HCT116 (cell line): Measurements from ENCODE around the gene CAMSAP3.

Experiments used
- ATF3 ChIP-seq: IDR thresholded peaks from 2 replicates; pipeline ENCODE4 v1.6.1; 2012
- CEBPB ChIP-seq: IDR thresholded peaks from 2 replicates; pipeline ENCODE4 v1.6.1; 2012; ENCODE audit warnings: low read depth
- CTCF ChIP-seq, 3 experiments: fragments of 200-600 bp in 1 of 3; sonication (generic) in 1 of 3; IDR thresholded peaks in 2 of 3; conservative IDR thresholded peaks in 1 of 3; 2 replicates each; pipeline ENCODE4 v1.5.1; 2012 to 2017; ENCODE audit warnings: low read depth in 2 of 3, low read length in 2 of 3, antibody characterized with exemption in 1 of 3, borderline replicate concordance in 1 of 3, control low read depth in 1 of 3, mild to moderate bottlenecking in 1 of 3, mixed read lengths in 1 of 3, mixed run types in 1 of 3, moderate library complexity in 1 of 3; ENCODE audit not compliant: insufficient read depth in 1 of 3
- EGR1 ChIP-seq: IDR thresholded peaks from 2 replicates; pipeline ENCODE4 v1.6.1; 2012; ENCODE audit warnings: low read depth
- MAX ChIP-seq: IDR thresholded peaks from 2 replicates; pipeline ENCODE4 v1.6.1; 2012
- POLR2A ChIP-seq: IDR thresholded peaks from 2 replicates; pipeline ENCODE4 v1.7.0; 2011; ENCODE audit warnings: borderline replicate concordance; ENCODE audit not compliant: insufficient read depth, insufficient read length; ENCODE audit errors: extremely low read depth
- POLR2AphosphoS5 ChIP-seq: IDR thresholded peaks from 2 replicates; pipeline ENCODE4 v1.6.1; 2011; ENCODE audit warnings: mild to moderate bottlenecking, low read depth, low read length, moderate library complexity
- RAD21 ChIP-seq: IDR thresholded peaks from 2 replicates; pipeline ENCODE4 v1.6.1; 2012; ENCODE audit warnings: low read depth, mild to moderate bottlenecking
- REST ChIP-seq: IDR thresholded peaks from 2 replicates; pipeline ENCODE4 v1.6.1; 2012; ENCODE audit warnings: low read depth
- SP1 ChIP-seq: IDR thresholded peaks from 2 replicates; pipeline ENCODE4 v1.6.1; 2012; ENCODE audit warnings: low read depth

- no peak for TF ChIP-seq CTCF (IDR thresholded peaks at IDR 0.05 in 2 of 3, conservative IDR thresholded peaks at IDR 0.05 in 1 of 3; ENCODE audit: borderline replicate concordance in 1 of 3, insufficient read depth in 1 of 3, low read depth in 2 of 3, low read length in 2 of 3)
- TF ChIP-seq EGR1 = no peak
- TF ChIP-seq MAX = no peak
- TF ChIP-seq SP1 = no peak
- TF ChIP-seq POLR2A = no peak
- TF ChIP-seq POLR2AphosphoS5 = no peak
- TF ChIP-seq ATF3 = no peak
- no peak for TF ChIP-seq RAD21
- TF ChIP-seq REST = no peak
- no peak for TF ChIP-seq CEBPB
Measured at GRCh38 chr19:7632340-7633203, 36.9 kb downstream of the CAMSAP3 start.
